Spleen (tissue), 11 donors: Measurements from ENCODE around the gene HECW1. TPM values are rescaled to one million over a fixed set of nuclear protein-coding genes. Genes with fewer than 3 reads are reported as not detected.

Source experiments
- DNase-seq: peaks from one replicate; pipeline ENCODE4 v3.0.0-alpha.2; 2020
- H3K27ac ChIP-seq, 8 donors: fragments of 200-600 bp; sonication (generic) in 7 of 8; 1 replicate in 4 of 8; 2 replicates in 4 of 8; pipeline versions ENCODE4 v1.5.0 to v1.8.0; 2016 to 2021; ENCODE audit warnings: inconsistent platforms in 4 of 8, mild to moderate bottlenecking in 4 of 8, moderate library complexity in 1 of 8
- H3K27me3 ChIP-seq, 7 donors: fragments of 200-600 bp; sonication (generic) in 6 of 7; replicated peaks in 1 of 7; 1 replicate in 4 of 7; 2 replicates in 3 of 7; pipeline versions ENCODE4 v1.5.0 to v1.8.0; 2016 to 2021; ENCODE audit warnings: inconsistent platforms in 3 of 7, mild to moderate bottlenecking in 1 of 7
- H3K36me3 ChIP-seq, 6 donors: fragments of 200-600 bp; sonication (generic) in 5 of 6; 1 replicate in 4 of 6; 2 replicates in 2 of 6; pipeline versions ENCODE4 v1.5.0 to v1.8.0; 2016 to 2021; ENCODE audit warnings: inconsistent platforms in 2 of 6
- H3K4me1 ChIP-seq, 6 donors: fragments of 200-600 bp; sonication (generic) in 5 of 6; 1 replicate in 3 of 6; 2 replicates in 3 of 6; pipeline versions ENCODE4 v1.5.0 to v1.8.0; 2016 to 2021; ENCODE audit warnings: inconsistent platforms in 3 of 6
- H3K4me3 ChIP-seq, 8 donors: fragments of 200-600 bp; sonication (generic) in 7 of 8; 1 replicate in 4 of 8; 2 replicates in 4 of 8; pipeline versions ENCODE4 v1.5.0 to v1.8.0; 2016 to 2021; ENCODE audit warnings: inconsistent platforms in 4 of 8, mild to moderate bottlenecking in 4 of 8, moderate library complexity in 2 of 8
- H3K9me3 ChIP-seq, 8 donors: fragments of 200-600 bp; sonication (generic) in 7 of 8; 1 replicate in 4 of 8; 2 replicates in 4 of 8; pipeline versions ENCODE4 v1.5.0 to v1.8.0; 2016 to 2021; ENCODE audit warnings: inconsistent platforms in 4 of 8
- CTCF ChIP-seq, 11 experiments: fragments of 200-600 bp in 7 of 11; fragments of 450-650 bp in 4 of 11; sonication (generic) in 4 of 11; IDR thresholded peaks in 8 of 11; conservative IDR thresholded peaks in 3 of 11; 1 replicate in 7 of 11; 2 replicates in 4 of 11; pipeline versions ENCODE4 v1.4.0 to v1.8.0; 2016 to 2021; ENCODE audit warnings: antibody characterized with exemption in 11 of 11, inconsistent platforms in 4 of 11, mild to moderate bottlenecking in 1 of 11
- POLR2A ChIP-seq, 3 donors: fragments of 450-650 bp; IDR thresholded peaks; one replicate each; pipeline ENCODE4 v1.5.1; 2017; ENCODE audit warnings: antibody characterized with exemption in 3 of 3, mild to moderate bottlenecking in 1 of 3
- POLR2AphosphoS5 ChIP-seq, 3 donors: sonication (generic); formaldehyde crosslinking; IDR thresholded peaks; one replicate each; pipeline ENCODE4 v1.5.1; 2017; ENCODE audit warnings: antibody characterized with exemption in 3 of 3
- WGBS, 5 donors: extraction: QIAGEN DNeasy Blood & Tissue Kit in 3 of 5; methylation state at CpG; one replicate each; pipeline versions ENCODE4 v1.1.5 to v1.1.7; 2013 to 2018; 5-methylcytosine and 5-hydroxymethylcytosine counted together
- intact Hi-C: fragments of 100-400 bp; cut with DNase I; formaldehyde crosslinking; loops from one replicate; pipeline ENCODE4 v1.15.0; 2023; ENCODE audit warnings: low total_unique reads
- polyA plus RNA-seq, 3 donors: library from polyadenylated mRNA; stranded (reverse); fragments of 200-250 nt; gene quantifications; one replicate each; pipeline ENCODE4 v1.2.1, GENCODE V29; 2013
- total RNA-seq, 7 donors: library from RNA; depleted of rRNA in 3 of 7; stranded (reverse); fragments of >200 nt in 3 of 7; fragmentation: NEBNext Ultra II Directional in 4 of 7; extraction: Animal tissue kit (Norgen Biotek cat#: 25700) in 4 of 7; gene quantifications; one replicate each; pipeline versions ENCODE4 v1.1.0 to v1.2.1, GENCODE V29; 2016 to 2021
- donor health status: healthy with polysubstance abuse.
- donor health status: DM: no; HTN: no; CAD: no; lungs with moderate emphysema.
- donor health status: DM: no; HTN: no; CAD: no.
- donor health status: Bipolar disorder and iron deficiency.
- donor health status: healthy.
- donor health status: DM: no; HTN: no; CAD: no.
- donor health status: DM: yes; HTN: yes; CAD: no.

Gene HECW1
- total and polyA plus RNA-seq, 10 donors = 0.03 to 1.5 (median 0.40) TPM; not detected in 1

GRCh38 chr7:43123457-43123856 lies 11.0 kb downstream of the HECW1 start:
- WGBS, 5 donors = 54 to 87% (median 80%) methylated on average over 1 of the region's 1 CpG
- no peak overlapping the region for H3K27ac ChIP-seq
- no peak overlapping the region for H3K4me3 ChIP-seq
- no peaks in the 10 kb centered on the region for H3K4me1 ChIP-seq
- DNase-seq = no peak
- no peaks in the 10 kb centered on the region for H3K9me3 ChIP-seq
- intact Hi-C loops = no loop called here
- no peaks in the 10 kb centered on the region for H3K36me3 ChIP-seq
- TF ChIP-seq POLR2AphosphoS5 (IDR thresholded peaks at IDR 0.05) = no peak
- TF ChIP-seq POLR2A (IDR thresholded peaks at IDR 0.05) = no peak
- no peak for TF ChIP-seq CTCF (IDR thresholded peaks at IDR 0.05 in 8 of 11, conservative IDR thresholded peaks at IDR 0.05 in 3 of 11)
- peaks cover 0 to 22% (median 0%) of the 10 kb centered on the region in 7 donors for H3K27me3 ChIP-seq

- no peak for DNase-seq
- H3K36me3 ChIP-seq = no peaks in the 10 kb centered on the region
- H3K27ac ChIP-seq = no peak overlapping the region
- no peak overlapping the region for H3K4me3 ChIP-seq
- intact Hi-C loops = no loop called here
- peaks cover 0 to 17% (median 0%) of the 10 kb centered on the region in 7 donors for H3K27me3 ChIP-seq
- no peak for TF ChIP-seq POLR2AphosphoS5 (IDR thresholded peaks at IDR 0.05)
- no peak for TF ChIP-seq POLR2A (IDR thresholded peaks at IDR 0.05)
- no peak for TF ChIP-seq CTCF (IDR thresholded peaks at IDR 0.05 in 8 of 11, conservative IDR thresholded peaks at IDR 0.05 in 3 of 11)
- no peaks in the 10 kb centered on the region for H3K4me1 ChIP-seq
- H3K9me3 ChIP-seq = no peaks in the 10 kb centered on the region
- WGBS, 5 donors = 58 to 79% (median 76%) methylated on average over 3 of the region's 3 CpGs
Observed at GRCh38 chr7:43124388-43124787, 11.9 kb downstream of the HECW1 start.

- no peaks in the 10 kb centered on the region for H3K4me1 ChIP-seq
- intact Hi-C loops = no loop called here
Observed at GRCh38 chr7:43130347-43130746, 17.9 kb downstream of the HECW1 start.

GRCh38 chr7:43135129-43135528 lies 22.7 kb downstream of the HECW1 start:
- peaks cover 0 to 12% (median 0%) of the 10 kb centered on the region in 7 donors for H3K27me3 ChIP-seq
- no peaks in the 10 kb centered on the region for H3K9me3 ChIP-seq
- intact Hi-C loops = no loop called here
- no peaks in the 10 kb centered on the region for H3K36me3 ChIP-seq
- no peak overlapping the region for H3K27ac ChIP-seq
- 71 to 97% (median 73%) methylated on average over 1 of the region's 1 CpG for WGBS, 5 donors
- TF ChIP-seq POLR2A (IDR thresholded peaks at IDR 0.05) (no peak), CTCF (IDR thresholded peaks at IDR 0.05 in 8 of 11, conservative IDR thresholded peaks at IDR 0.05 in 3 of 11) (no peak), POLR2AphosphoS5 (IDR thresholded peaks at IDR 0.05) (no peak)
- DNase-seq = no peak
- H3K4me1 ChIP-seq = no peaks in the 10 kb centered on the region
- H3K4me3 ChIP-seq = no peak overlapping the region

More at GRCh38 chr7:43130347-43130746, 17.9 kb downstream of the HECW1 start:
- TF ChIP-seq POLR2AphosphoS5 (IDR thresholded peaks at IDR 0.05) = no peak
- no peak for TF ChIP-seq CTCF (IDR thresholded peaks at IDR 0.05 in 8 of 11, conservative IDR thresholded peaks at IDR 0.05 in 3 of 11)
- no peak for TF ChIP-seq POLR2A (IDR thresholded peaks at IDR 0.05)
- Histone ChIP-seq H3K27ac (no peak overlapping the region), H3K4me3 (no peak overlapping the region), H3K9me3 (no peaks in the 10 kb centered on the region), H3K27me3 (peaks cover 0 to 6% (median 0%) of the 10 kb centered on the region in 7 donors), H3K36me3 (no peaks in the 10 kb centered on the region)
- DNase-seq = no peak
- WGBS, 5 donors = 85 to 94% (median 94%) methylated on average over 3 of the region's 3 CpGs
